GM19324 (cell line): Measurements from ENCODE around the gene CCDC92.

Experiments
- ATAC-seq: cut with Tn5 transposase; IDR thresholded peaks from one replicate; pipeline ENCODE4 v1.9.1; 2021; ENCODE audit warnings: mild to moderate bottlenecking, moderate library complexity; ENCODE audit not compliant: unreplicated experiment, low FRiP score

CCDC92 gene

GRCh38 chr12:123938679-123939480 lies 33.8 kb downstream of the CCDC92 start:
- ATAC-seq, result no peak

- ATAC-seq, result no peak
These were observed 34.7 kb downstream of the CCDC92 start for GRCh38 chr12:123937707-123938591.

GRCh38 chr12:123936956-123937706 lies 35.5 kb downstream of the CCDC92 start:
- ATAC-seq, result no peak

DNA sequence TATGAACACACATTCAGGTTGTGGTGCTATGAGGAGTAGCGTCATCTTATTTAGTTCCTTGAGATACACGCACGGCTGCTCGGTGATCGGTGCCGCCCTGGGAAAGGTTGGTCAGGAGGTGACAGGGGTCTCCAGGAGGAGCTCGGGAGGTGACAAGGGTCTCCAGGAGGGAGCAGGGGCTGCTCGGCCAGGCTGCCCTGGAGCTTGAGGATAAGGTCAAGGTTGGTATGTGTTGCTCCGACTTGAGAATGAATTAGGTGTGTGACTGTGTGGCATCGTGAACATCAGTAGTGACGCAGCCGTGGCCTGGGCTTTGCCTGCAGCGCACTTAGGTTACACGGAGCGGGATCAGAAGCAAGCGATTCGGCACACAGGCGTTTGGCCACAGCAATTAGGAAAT lies 36.2 kb downstream of the CCDC92 start:
- ATAC-seq, result no peak

DNA sequence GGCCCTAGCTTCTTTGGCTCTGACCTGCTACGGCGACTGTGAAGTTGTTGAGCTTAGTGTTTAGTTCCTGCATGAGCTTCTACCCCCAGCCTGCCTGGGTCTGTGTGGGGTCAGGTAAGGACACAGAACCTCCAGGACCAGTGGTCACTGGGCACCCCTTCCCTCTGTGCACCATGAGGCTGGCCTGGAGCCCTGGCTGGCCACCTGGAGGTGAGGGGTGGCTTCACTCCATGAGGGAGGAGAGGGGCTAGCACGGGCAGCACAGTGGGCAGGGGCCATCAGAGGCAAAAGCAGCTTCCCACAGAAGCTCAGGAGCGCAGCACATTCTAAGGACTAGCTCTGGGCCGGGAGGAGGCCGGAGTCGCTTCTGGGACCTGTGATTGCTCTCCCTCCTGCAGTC lies 36.7 kb downstream of the CCDC92 start:
- ATAC-seq, result no peak

GRCh38 chr12:123934829-123935228 lies 37.8 kb downstream of the CCDC92 start:
- no peak for ATAC-seq

DNA sequence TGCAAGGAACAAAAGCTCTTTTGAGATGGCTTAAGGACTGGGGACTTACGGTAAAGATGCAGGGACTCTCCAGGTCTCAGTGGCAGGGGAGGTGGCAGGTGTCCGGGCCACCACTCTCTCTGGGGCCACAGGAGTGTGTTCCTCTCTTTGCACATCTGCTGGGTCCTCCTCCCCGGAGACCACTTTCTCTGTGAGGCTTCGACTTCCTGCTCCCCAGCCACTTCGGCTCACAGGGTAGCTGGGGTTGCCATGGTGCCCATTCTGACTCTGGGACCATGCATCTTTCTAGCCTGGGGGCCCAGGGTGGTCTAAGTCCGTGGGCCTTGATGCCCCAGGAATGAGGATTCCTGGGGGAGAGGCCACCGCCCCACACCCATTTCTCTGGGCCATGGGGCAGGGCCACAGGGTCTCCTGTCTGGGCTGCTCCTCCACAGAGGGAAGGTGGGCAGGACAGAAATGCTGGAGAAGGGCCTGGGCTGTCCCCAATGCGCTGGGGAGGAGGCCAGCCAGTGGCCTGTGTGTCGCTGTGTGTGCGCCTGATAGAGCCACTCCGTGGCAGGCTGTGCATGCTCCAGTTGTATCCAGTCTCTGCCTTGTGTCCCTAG lies 38.5 kb downstream of the CCDC92 start:
- no peak for ATAC-seq

- no peak for ATAC-seq
These were observed 39.4 kb downstream of the CCDC92 start for GRCh38 chr12:123933214-123933613.

DNA sequence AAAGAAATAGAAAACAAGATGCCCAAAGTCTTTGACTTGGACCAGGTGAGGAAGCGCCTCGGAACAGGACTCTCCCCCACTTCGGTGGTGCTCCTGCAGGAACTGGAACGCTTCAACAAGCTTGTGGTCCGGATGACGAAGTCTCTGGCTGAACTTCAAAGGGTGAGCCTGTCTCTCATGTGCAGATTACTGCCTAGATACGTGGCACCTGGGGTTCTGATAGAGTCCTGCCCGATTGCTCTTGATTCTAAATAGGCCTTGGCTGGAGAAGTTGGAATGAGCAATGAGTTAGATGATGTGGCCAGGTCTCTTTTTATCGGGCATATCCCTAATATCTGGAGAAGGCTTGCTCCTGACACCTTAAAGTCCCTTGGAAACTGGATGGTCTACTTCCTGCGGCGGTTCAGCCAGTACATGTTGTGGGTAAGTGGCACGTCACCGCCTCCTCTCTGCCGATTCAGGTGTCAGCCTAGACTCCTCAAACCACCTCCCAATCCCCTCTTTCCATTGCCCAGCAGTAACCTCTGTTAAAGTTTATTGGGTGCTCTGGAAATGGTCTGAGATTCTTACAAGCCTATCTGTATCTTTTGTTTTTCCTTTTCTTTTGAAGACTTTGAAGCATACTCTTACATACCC lies 40.8 kb downstream of the CCDC92 start:
- no peak for ATAC-seq

DNA sequence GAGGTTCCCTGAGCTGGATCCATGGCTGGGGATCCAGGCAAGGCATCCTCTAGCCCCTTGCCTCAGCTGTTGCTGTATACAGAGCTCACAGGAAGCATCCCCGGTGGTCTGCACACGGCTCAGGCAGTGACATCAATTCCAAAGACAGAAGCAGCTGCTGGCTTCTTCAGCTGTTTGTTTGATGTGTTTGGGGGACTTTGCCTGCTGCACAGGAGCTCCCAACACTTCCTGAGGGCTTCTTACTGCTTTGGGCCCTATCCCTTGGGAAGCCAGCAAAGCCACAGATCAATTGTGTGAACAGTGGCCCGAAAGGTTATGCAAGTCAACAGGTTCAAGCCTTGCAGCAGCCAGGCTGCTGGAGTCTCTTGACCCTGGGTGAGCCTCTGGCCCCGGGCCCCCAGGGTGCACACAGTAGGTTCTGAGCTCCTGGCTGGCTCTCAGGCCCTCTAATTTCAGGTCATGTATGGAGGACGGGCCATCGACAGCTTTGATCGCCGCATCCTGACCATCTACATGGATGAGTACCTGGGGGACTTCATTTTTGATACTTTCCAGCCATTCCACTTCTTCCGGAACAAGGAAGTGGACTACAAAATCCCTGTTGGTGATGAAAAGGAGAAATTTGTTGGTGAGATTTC lies 42.6 kb downstream of the CCDC92 start:
- no peak for ATAC-seq

- no peak for ATAC-seq
These were observed 43.7 kb downstream of the CCDC92 start for GRCh38 chr12:123928897-123929296.

GRCh38 chr12:123928274-123928865 lies 44.3 kb downstream of the CCDC92 start:
- ATAC-seq, result no peak

GRCh38 chr12:123924539-123924938 lies 48.1 kb downstream of the CCDC92 start:
- no peak for ATAC-seq

DNA sequence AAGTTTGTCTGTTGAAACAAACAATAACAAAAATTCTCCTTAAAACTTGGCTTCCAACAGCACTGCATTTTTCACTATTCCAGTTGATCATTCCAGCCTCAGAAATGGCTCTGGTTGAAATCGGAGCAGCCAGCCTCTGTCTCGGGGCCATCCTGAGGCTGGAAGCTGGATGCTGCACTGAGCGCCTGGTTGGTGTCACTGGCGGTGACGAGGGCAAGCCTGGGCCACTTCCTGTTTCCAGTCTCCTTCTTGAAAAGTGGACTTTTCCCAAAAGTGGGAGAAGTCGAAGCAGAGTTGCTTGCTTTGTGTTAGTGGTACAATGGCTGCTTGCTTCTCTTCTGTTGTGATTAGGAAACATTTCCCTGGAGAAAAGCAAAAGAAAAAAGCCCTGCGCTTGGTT lies 48.7 kb downstream of the CCDC92 start:
- no peak for ATAC-seq

GRCh38 chr12:123923038-123923437 lies 49.6 kb downstream of the CCDC92 start:
- no peak for ATAC-seq

DNA sequence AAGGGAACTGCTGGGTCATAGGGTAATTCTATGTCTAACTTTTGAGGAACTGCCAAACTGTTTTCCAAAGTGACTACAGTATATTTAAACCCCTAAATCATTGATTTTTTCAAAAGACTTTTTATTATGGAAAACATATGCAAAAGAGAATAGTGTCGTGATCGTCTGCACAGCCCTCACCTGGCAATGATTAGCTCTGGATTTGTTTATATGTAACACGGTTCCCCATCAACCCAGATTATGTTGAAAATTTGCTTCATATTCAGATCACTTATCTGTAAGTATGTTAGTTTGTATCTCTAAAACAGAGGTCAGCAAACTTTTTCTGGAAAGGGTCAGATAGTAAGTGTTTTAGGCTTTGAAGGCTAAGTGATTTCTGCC lies 52.7 kb downstream of the CCDC92 start:
- ATAC-seq, result no peak

DNA sequence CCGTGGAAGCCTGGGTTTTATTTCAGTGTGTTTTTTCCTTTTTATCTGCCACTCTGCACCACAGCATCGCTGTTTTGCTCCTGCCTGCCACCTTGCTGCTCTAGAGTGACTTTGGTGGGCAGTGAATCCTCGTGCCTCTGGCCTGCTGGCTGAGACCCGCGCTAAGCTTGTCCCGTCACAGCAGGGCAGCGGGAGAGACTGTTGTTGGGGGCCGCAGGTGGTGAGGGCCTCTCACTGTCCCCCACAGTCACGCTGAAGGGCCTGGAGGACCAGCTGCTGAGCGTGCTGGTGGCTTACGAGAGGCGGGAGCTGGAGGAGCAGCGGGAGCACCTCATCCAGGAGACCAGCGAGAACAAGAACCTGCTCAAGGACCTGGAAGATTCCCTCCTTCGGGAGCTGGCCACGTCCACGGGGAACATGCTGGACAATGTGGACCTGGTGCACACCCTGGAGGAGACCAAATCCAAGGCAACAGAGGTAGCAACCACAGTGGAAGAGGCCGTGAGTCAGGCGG lies 55.2 kb downstream of the CCDC92 start:
- ATAC-seq, result no peak

DNA sequence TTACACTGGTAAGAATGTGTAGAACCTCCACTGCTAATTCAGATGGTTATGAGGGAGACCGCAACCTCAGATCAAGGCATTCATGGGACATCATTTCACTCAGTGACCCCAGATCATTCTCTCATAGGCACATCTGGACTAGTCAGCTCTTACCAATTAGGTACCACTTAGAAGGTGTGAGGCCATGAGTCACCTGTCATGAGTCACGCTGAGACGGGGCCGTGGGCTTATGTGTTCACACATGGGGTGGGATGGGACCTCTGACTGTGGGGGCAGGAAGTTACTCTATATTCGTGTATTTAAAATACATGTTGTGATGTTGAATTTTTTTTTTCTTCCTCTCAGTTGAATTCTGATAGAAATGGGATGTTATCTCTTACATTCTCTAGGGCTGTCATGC lies 55.9 kb downstream of the CCDC92 start:
- no peak for ATAC-seq

- no peak for ATAC-seq
These were observed 57.8 kb downstream of the CCDC92 start for GRCh38 chr12:123914726-123915333.
